Panc1 (cell line): ENCODE results near the gene COL5A1. TPM values are rescaled to one million over a fixed set of nuclear protein-coding genes. Genes with fewer than 3 reads are reported as not detected.

Experiments
- ATAC-seq: fragments of 200-7000 bp; cut with Tn5 transposase; 2 replicates; pipeline ENCODE4 v1.9.1; 2020; ENCODE audit warnings: mild to moderate bottlenecking, moderate library complexity
- BruUV-seq: library from RNA; stranded (reverse); fragments of 400-500 nt; replicated peaks from 2 replicates; lab custom pipeline; 2021; lab: Mats Ljungman, UMichigan
- CTCF ChIA-PET: fragments of 300-600 bp; sonication (Branson Sonifier 250); formaldehyde crosslinking; loops from one replicate; lab custom pipeline; 2022; ENCODE audit warnings: antibody characterized with exemption; lab: Charles Lee
- POLR2A ChIA-PET: fragments of 300-600 bp; sonication (Branson Sonifier 250); formaldehyde crosslinking; loops from one replicate; lab custom pipeline; 2022; ENCODE audit warnings: antibody characterized with exemption; lab: Charles Lee
- DNase-seq: peaks from one replicate; pipeline ENCODE4 v3.0.0-alpha.2; 2010; ENCODE audit warnings: low read depth, low spot score
- H3K27ac ChIP-seq: 2 replicates; pipeline ENCODE4 v1.5.1; 2011; ENCODE audit warnings: mild to moderate bottlenecking, low read length, inconsistent platforms
- H3K27me3 ChIP-seq: fragments of 200-500 bp; sonication (Bioruptor generic); 2 replicates; pipeline ENCODE4 v1.6.0; 2014; ENCODE audit warnings: low read length, inconsistent platforms; ENCODE audit not compliant: control insufficient read depth, insufficient read depth
- H3K36me3 ChIP-seq: fragments of 200-500 bp; sonication (Bioruptor generic); 2 replicates; pipeline ENCODE4 v1.5.1; 2014; ENCODE audit warnings: inconsistent platforms, mild to moderate bottlenecking, low read length, moderate library complexity; ENCODE audit not compliant: control insufficient read depth, insufficient read depth
- H3K4me1 ChIP-seq: 2 replicates; pipeline ENCODE4 v1.5.1; 2011; ENCODE audit warnings: inconsistent platforms, mild to moderate bottlenecking, low read length, moderate library complexity; ENCODE audit not compliant: control insufficient read depth, insufficient read depth
- H3K4me3 ChIP-seq, 2 experiments: 2 replicates each; pipeline ENCODE4 v1.5.1; 2011 to 2012; ENCODE audit warnings: low read depth in 2 of 2, low read length in 2 of 2, mild to moderate bottlenecking in 2 of 2, inconsistent platforms in 1 of 2, moderate library complexity in 1 of 2
- H3K9me3 ChIP-seq: fragments of 200-500 bp; sonication (Bioruptor generic); 2 replicates; pipeline ENCODE4 v1.5.1; 2014; ENCODE audit warnings: low read depth, mild to moderate bottlenecking, inconsistent platforms, low read length, moderate library complexity; ENCODE audit not compliant: control insufficient read depth, insufficient read depth
- CTCF ChIP-seq: fragments of 450-650 bp; IDR thresholded peaks from 2 replicates; pipeline ENCODE4 v1.5.1; 2017; ENCODE audit warnings: mild to moderate bottlenecking
- POLR2AphosphoS5 ChIP-seq: IDR thresholded peaks from 2 replicates; pipeline ENCODE4 v1.6.1; 2012; ENCODE audit warnings: mild to moderate bottlenecking, low read depth, low read length, moderate library complexity
- SIN3A ChIP-seq: IDR thresholded peaks from 2 replicates; pipeline ENCODE4 v1.6.1; 2012; ENCODE audit warnings: low read depth, mild to moderate bottlenecking, low read length, moderate library complexity, borderline replicate concordance; ENCODE audit not compliant: insufficient read depth
- TCF7L2 ChIP-seq: IDR thresholded peaks from 2 replicates; pipeline ENCODE4 v1.6.1; 2011; ENCODE audit warnings: mild to moderate bottlenecking, low read depth, low read length, inconsistent platforms
- in situ Hi-C: cut with HindIII; loops from 2 replicates; pipeline ENCODE4 v1.10.0; 2016; ENCODE audit warnings: low sequenced_read_pairs, low pct_unique_long_range_greater_than_20kb
- intact Hi-C: fragments of 100-400 bp; cut with micrococcal nuclease; formaldehyde crosslinking; loops from one replicate; pipeline ENCODE4 v1.10.0; 2022; ENCODE audit not compliant: unreplicated experiment
- total RNA-seq: library from RNA; stranded (reverse); gene quantifications from one replicate; pipeline ENCODE4 v1.2.1, GENCODE V29; 2021; ENCODE audit not compliant: unreplicated experiment
- TF ChIP-seq, protein P1 (sequence below), 2 experiments: IDR thresholded peaks; 2 replicates each; pipeline ENCODE4 v1.6.1; 2011 to 2012; ENCODE audit warnings: low read depth in 2 of 2, control low read depth in 1 of 2, low read length in 1 of 2, mild to moderate bottlenecking in 1 of 2, moderate library complexity in 1 of 2; ENCODE audit not compliant: insufficient read depth in 1 of 2

COL5A1 gene
- total RNA-seq, 1 experiment from 2014 or later = 5.7 TPM

DNA sequence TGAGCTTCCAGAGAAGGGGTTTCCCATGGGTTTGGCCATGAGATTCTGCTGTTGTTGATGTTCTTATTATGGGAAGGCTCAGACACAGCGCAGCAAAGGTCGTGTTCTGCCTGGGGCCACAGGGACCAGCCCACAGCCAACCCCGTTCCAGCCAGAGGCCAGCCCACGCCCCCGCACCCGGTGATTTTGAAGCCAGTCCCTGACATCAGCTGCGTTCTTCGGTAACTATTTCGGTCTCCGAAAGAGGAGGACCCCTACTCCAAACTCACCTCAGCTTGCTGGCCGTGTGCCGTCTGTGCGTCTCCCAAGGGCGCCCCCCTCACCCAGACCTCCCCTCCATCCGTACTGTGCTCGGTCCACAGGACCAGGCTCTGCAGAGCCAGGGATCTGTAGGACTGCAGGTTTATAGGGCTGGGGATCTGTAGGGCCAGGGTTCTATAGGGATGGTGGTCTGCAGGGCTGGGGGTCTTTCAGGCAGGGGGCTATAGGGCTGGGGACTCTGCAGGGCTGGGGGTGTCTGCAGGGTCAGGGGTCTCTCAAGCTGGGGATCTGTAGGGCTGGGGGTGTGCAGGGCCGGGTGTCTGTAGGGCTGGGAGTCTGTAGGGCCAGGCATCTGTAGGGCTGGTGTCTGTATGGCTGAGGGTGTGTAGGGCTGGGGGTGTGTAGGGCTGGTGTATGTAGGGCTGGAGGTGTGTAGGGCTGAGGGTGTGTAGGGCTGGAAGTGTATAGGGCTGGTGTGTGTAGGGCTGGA lies 11.8 kb downstream of the COL5A1 start:
- no peaks in the 10 kb centered on the region for H3K4me1 ChIP-seq
- DNase-seq = no peak
- no peaks in the 10 kb centered on the region for H3K36me3 ChIP-seq
- TF ChIP-seq, protein P1, sequence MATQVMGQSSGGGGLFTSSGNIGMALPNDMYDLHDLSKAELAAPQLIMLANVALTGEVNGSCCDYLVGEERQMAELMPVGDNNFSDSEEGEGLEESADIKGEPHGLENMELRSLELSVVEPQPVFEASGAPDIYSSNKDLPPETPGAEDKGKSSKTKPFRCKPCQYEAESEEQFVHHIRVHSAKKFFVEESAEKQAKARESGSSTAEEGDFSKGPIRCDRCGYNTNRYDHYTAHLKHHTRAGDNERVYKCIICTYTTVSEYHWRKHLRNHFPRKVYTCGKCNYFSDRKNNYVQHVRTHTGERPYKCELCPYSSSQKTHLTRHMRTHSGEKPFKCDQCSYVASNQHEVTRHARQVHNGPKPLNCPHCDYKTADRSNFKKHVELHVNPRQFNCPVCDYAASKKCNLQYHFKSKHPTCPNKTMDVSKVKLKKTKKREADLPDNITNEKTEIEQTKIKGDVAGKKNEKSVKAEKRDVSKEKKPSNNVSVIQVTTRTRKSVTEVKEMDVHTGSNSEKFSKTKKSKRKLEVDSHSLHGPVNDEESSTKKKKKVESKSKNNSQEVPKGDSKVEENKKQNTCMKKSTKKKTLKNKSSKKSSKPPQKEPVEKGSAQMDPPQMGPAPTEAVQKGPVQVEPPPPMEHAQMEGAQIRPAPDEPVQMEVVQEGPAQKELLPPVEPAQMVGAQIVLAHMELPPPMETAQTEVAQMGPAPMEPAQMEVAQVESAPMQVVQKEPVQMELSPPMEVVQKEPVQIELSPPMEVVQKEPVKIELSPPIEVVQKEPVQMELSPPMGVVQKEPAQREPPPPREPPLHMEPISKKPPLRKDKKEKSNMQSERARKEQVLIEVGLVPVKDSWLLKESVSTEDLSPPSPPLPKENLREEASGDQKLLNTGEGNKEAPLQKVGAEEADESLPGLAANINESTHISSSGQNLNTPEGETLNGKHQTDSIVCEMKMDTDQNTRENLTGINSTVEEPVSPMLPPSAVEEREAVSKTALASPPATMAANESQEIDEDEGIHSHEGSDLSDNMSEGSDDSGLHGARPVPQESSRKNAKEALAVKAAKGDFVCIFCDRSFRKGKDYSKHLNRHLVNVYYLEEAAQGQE (IDR thresholded peaks at IDR 0.05; ENCODE audit: insufficient read depth in 1 of 2, low read depth in 2 of 2, low read length in 1 of 2) = no peak
- TF ChIP-seq TCF7L2 = no peak
- TF ChIP-seq SIN3A = no peak
- POLR2A ChIA-PET = no interaction called here
- H3K27ac ChIP-seq = no peak overlapping the region
- no peak for ATAC-seq
- H3K4me3 ChIP-seq = no peak overlapping the region
- CTCF ChIA-PET = no interaction called here
- intact Hi-C loops = no loop called here
- no peaks in the 10 kb centered on the region for H3K27me3 ChIP-seq
- in situ Hi-C loops = no loop called here
- H3K9me3 ChIP-seq = no peaks in the 10 kb centered on the region
- no TSS peak for BruUV-seq

DNA sequence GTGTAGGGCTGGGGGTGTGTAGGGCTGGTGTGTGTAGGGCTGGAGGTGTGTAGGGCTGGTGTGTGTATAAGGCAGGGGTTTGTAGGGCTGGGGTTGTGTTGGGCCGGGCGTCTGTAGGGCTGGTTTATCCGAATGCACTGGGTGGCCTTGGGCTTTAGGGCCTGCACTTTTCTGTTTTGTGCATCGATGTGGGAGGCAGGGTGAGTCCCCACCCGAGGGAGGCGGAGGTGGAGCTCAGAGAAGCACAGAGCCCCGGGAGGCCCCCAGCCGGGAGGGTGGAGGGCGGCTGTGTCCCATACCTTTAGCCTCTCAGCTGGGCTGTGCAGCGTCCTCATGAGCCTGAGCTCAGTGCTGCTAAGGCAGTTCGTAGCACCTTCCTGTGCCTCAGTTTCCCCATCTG lies 13.5 kb downstream of the COL5A1 start:
- intact Hi-C loops (no loop called here), in situ Hi-C loops (no loop called here)
- CTCF ChIA-PET = no interaction called here
- no peaks in the 10 kb centered on the region for H3K27me3 ChIP-seq
- no peak overlapping the region for H3K27ac ChIP-seq
- ATAC-seq = peak; percentile 29
- H3K36me3 ChIP-seq = no peaks in the 10 kb centered on the region
- no peak overlapping the region for H3K4me3 ChIP-seq
- BruUV-seq = no TSS peak
- DNase-seq = no peak
- POLR2A ChIA-PET = no interaction called here
- TF ChIP-seq, protein P1 (IDR thresholded peaks at IDR 0.05; ENCODE audit: insufficient read depth in 1 of 2, low read depth in 2 of 2, low read length in 1 of 2) = no peak
- no peak for TF ChIP-seq TCF7L2
- TF ChIP-seq POLR2AphosphoS5 = no peak
- TF ChIP-seq CTCF = no peak
- no peaks in the 10 kb centered on the region for H3K4me1 ChIP-seq
- H3K9me3 ChIP-seq = no peaks in the 10 kb centered on the region
